DOHH2 (cell line): ENCODE measurements around the gene JUN.

Source experiments
- H3F3A ChIP-seq: fragments of 200-600 bp; sonication (generic), shearing (Covaris generic); 2 replicates; pipeline ENCODE4 v1.6.0; 2016; ENCODE audit warnings: antibody characterized with exemption, mild to moderate bottlenecking; ENCODE audit not compliant: control insufficient read depth, insufficient read depth
- H3K27ac ChIP-seq: fragments of 200-600 bp; sonication (generic); 2 replicates; pipeline ENCODE4 v1.5.1; 2014; ENCODE audit warnings: low read depth, mild to moderate bottlenecking, low read length, moderate library complexity
- H3K27me3 ChIP-seq: fragments of 200-600 bp; sonication (generic); 2 replicates; pipeline ENCODE4 v1.6.1; 2014; ENCODE audit warnings: mild to moderate bottlenecking, low read length, mixed read lengths; ENCODE audit not compliant: control insufficient read depth
- H3K36me3 ChIP-seq: fragments of 200-600 bp; sonication (generic); 2 replicates; pipeline ENCODE4 v1.6.1; 2014; ENCODE audit warnings: mild to moderate bottlenecking, low read length, moderate library complexity, mixed read lengths; ENCODE audit not compliant: control insufficient read depth
- H3K4me1 ChIP-seq: fragments of 200-600 bp; sonication (generic); 2 replicates; pipeline ENCODE4 v1.6.1; 2014; ENCODE audit warnings: mild to moderate bottlenecking, low read length, mixed read lengths; ENCODE audit not compliant: control insufficient read depth
- H3K4me2 ChIP-seq: fragments of 200-600 bp; sonication (generic); 2 replicates; pipeline ENCODE4 v1.6.0; 2014; ENCODE audit warnings: mild to moderate bottlenecking, low read length, moderate library complexity
- H3K4me3 ChIP-seq: fragments of 200-600 bp; sonication (generic); 2 replicates; pipeline ENCODE4 v1.5.1; 2014; ENCODE audit warnings: mild to moderate bottlenecking, low read length, mixed read lengths
- H3K79me2 ChIP-seq: fragments of 200-600 bp; sonication (generic); 2 replicates; pipeline ENCODE4 v1.6.1; 2014; ENCODE audit warnings: mild to moderate bottlenecking, low read length, mixed read lengths; ENCODE audit not compliant: control insufficient read depth
- H3K9me2 ChIP-seq: fragments of 200-600 bp; sonication (generic); replicated peaks from 2 replicates; pipeline ENCODE4 v1.6.1; 2014; ENCODE audit warnings: mild to moderate bottlenecking, low read length, mixed read lengths; ENCODE audit not compliant: control insufficient read depth
- H3K9me3 ChIP-seq: fragments of 200-600 bp; sonication (generic); 2 replicates; pipeline ENCODE4 v1.6.1; 2014; ENCODE audit warnings: antibody characterized with exemption, low read length, mixed read lengths; ENCODE audit not compliant: control insufficient read depth, insufficient read depth
- H4K20me1 ChIP-seq: fragments of 200-600 bp; sonication (generic); 2 replicates; pipeline ENCODE4 v1.6.0; 2014; ENCODE audit warnings: low read depth, mild to moderate bottlenecking, antibody characterized with exemption, low read length, moderate library complexity; ENCODE audit not compliant: control insufficient read depth, insufficient read depth
- EZH2phosphoT487 ChIP-seq: fragments of 200-600 bp; sonication (generic); IDR thresholded peaks from 2 replicates; pipeline ENCODE4 v1.6.1; 2017; ENCODE audit warnings: borderline replicate concordance, mild to moderate bottlenecking, antibody characterized with exemption, low read length, moderate library complexity, mixed read lengths
- TF ChIP-seq, protein P1 (sequence below): fragments of 200-600 bp; sonication (generic); IDR thresholded peaks from one replicate; pipeline ENCODE4 v1.5.1; 2014; ENCODE audit warnings: antibody characterized with exemption, mild to moderate bottlenecking, low read depth, low read length; ENCODE audit not compliant: poor library complexity, severe bottlenecking

Gene JUN

DNA sequence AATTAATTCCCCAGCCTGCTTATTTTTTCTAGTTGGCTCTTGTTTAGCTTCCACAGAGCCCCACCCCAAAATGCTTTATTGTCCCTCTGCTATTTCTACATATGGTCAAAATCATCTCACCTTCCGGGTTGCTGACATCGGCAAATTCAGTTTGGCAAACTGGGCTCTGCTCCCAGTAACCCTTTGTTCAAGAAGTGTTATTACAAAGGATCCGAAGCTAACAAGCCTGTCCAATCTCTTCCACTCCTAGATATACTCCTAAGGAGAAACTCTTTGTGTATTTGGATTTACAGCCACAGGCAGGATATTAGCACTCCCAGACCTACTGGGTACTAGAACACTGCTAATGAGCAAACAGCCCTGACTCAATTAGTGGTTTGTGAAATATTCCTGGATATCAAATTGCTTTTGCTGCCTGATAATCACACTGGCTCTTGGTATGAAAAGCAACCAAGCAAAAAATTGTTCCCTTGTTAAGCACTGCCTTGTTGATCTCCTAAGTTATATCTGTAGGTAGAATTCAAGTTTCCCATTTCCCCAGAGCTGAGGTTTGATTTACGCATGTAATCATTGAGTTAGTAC is 4.0 kb downstream of the JUN start:
- TF ChIP-seq EZH2phosphoT487 = no peak
- TF ChIP-seq, protein P1, sequence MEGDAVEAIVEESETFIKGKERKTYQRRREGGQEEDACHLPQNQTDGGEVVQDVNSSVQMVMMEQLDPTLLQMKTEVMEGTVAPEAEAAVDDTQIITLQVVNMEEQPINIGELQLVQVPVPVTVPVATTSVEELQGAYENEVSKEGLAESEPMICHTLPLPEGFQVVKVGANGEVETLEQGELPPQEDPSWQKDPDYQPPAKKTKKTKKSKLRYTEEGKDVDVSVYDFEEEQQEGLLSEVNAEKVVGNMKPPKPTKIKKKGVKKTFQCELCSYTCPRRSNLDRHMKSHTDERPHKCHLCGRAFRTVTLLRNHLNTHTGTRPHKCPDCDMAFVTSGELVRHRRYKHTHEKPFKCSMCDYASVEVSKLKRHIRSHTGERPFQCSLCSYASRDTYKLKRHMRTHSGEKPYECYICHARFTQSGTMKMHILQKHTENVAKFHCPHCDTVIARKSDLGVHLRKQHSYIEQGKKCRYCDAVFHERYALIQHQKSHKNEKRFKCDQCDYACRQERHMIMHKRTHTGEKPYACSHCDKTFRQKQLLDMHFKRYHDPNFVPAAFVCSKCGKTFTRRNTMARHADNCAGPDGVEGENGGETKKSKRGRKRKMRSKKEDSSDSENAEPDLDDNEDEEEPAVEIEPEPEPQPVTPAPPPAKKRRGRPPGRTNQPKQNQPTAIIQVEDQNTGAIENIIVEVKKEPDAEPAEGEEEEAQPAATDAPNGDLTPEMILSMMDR = no peak
- Histone ChIP-seq H3K9me2 (no peaks in the 10 kb centered on the region), H3K4me3 (no peak overlapping the region), H3K79me2 (peaks cover 5% of the 10 kb centered on the region; the same call in 1 of the 2 replicates), H3K27ac (no peak overlapping the region), H3K9me3 (no peaks in the 10 kb centered on the region), H4K20me1 (peaks cover 9% of the 10 kb centered on the region; the same call in 1 of the 2 replicates), H3F3A (no peaks in the 10 kb centered on the region), H3K4me1 (peaks cover 18% of the 10 kb centered on the region), H3K4me2 (no peak overlapping the region), H3K36me3 (no peaks in the 10 kb centered on the region), H3K27me3 (peaks cover 51% of the 10 kb centered on the region)

DNA sequence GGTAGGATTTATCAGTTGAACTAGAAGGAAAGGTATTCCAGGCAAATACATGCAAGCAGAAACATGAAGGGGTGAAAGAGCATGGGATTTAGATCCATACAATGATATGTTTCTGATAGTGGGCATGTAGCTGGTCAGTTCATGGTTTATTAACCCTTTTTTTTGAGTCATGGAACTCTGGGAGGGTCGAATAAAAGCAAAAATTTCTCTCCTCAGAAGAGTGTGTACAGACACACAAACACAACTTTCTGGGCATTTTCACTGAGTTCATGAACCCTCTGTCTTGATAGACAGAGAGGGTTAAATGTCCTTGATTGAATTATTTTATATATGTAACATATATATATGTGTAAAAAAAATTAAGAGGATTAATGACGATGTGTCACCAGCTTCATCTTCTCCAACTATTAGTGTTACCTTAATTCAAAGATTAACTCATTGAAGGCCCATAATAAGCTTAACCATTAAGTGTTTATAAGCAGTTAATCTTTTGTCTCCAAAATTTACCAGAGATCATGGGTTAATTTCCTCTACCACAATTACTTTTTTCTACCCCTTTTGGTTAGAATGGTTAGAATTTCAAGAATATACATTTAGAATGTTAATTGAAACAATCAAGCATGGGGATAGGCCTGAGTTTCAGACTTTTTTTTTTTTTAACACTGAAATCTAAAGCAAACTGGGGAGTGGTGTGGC is 4.6 kb downstream of the JUN start:
- Histone ChIP-seq H3K4me3 (no peak overlapping the region), H3K27ac (no peak overlapping the region), H3K79me2 (peaks cover 5% of the 10 kb centered on the region; the same call in 1 of the 2 replicates), H3K4me1 (peaks cover 18% of the 10 kb centered on the region), H3F3A (no peaks in the 10 kb centered on the region), H3K9me3 (no peaks in the 10 kb centered on the region), H4K20me1 (peaks cover 9% of the 10 kb centered on the region; the same call in 1 of the 2 replicates), H3K4me2 (no peak overlapping the region), H3K27me3 (peaks cover 51% of the 10 kb centered on the region), H3K9me2 (no peaks in the 10 kb centered on the region), H3K36me3 (no peaks in the 10 kb centered on the region)
- TF ChIP-seq, protein P1 = no peak
- TF ChIP-seq EZH2phosphoT487 = no peak

DNA sequence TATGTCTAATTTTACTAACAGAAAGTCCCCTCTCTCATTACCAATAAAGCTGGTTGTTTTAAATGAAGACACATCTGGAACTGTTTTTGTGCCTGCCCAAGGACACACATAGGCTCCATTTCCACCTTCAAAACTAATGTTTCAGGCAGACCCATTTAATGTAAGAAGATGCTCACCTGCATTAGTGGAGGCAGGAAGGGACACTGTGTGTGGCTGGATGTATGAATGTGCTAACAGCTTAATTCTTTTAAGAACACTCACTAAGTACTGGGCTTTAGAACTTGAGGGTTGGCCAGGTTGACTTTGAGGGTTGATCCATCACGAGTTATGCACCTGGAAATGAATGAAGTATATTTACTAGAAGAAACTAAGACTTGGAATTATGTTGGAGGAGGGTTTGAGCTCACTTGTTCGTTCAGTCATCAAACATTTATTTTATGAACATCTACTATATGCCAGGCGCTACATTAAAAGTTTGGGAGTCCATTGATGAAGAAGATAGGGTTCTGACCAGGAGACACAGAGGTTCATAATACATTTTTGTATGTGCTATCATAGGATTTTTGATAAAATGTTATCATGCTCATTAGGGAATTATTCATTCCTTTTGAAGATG is 5.4 kb downstream of the JUN start:
- Histone ChIP-seq H3K9me2 (no peaks in the 10 kb centered on the region), H3K4me1 (peaks cover 18% of the 10 kb centered on the region), H3K79me2 (peaks cover 5% of the 10 kb centered on the region; the same call in 1 of the 2 replicates), H3K4me3 (no peak overlapping the region), H3F3A (no peaks in the 10 kb centered on the region), H3K4me2 (no peak overlapping the region), H3K36me3 (no peaks in the 10 kb centered on the region), H4K20me1 (peaks cover 9% of the 10 kb centered on the region; the same call in 1 of the 2 replicates), H3K27ac (no peak overlapping the region), H3K27me3 (peaks cover 51% of the 10 kb centered on the region), H3K9me3 (no peaks in the 10 kb centered on the region)
- no peak for TF ChIP-seq EZH2phosphoT487
- TF ChIP-seq, protein P1 = no peak
